HUES64 (cell line): ENCODE measurements around the gene HMGXB3.
"Not testable (repeated sequence)": the region's sequence is repeated elsewhere in the genome, so short reads cannot be mapped to it uniquely, and the experiment has no call there.

Source experiments
- H3K27ac ChIP-seq: 2 replicates; pipeline ENCODE4 v1.7.0; 2013; ENCODE audit warnings: low read depth, low read length, inconsistent platforms
- H3K27me3 ChIP-seq: 2 replicates; pipeline ENCODE4 v1.6.1; 2013; ENCODE audit warnings: mild to moderate bottlenecking, low read length; ENCODE audit not compliant: insufficient read depth
- H3K36me3 ChIP-seq: 2 replicates; pipeline ENCODE4 v1.6.1; 2013; ENCODE audit warnings: mild to moderate bottlenecking, low read length; ENCODE audit not compliant: insufficient read depth
- H3K4me1 ChIP-seq: 2 replicates; pipeline ENCODE4 v1.6.1; 2013; ENCODE audit warnings: mild to moderate bottlenecking, low read length, moderate library complexity; ENCODE audit not compliant: insufficient read depth
- H3K4me3 ChIP-seq: 2 replicates; pipeline ENCODE4 v1.5.1; 2013; ENCODE audit warnings: mild to moderate bottlenecking, low read length, moderate library complexity
- H3K9ac ChIP-seq: 2 replicates; pipeline ENCODE4 v1.6.1; 2013; ENCODE audit warnings: mild to moderate bottlenecking, low read depth, low read length
- H3K9me3 ChIP-seq: 2 replicates; pipeline ENCODE4 v1.6.1; 2013; ENCODE audit warnings: low read depth, low read length; ENCODE audit not compliant: insufficient read depth
- WGBS: fragments of 150-250, 120-280 bp; methylation state at CpG from one replicate; pipeline ENCODE4 v1.1.7; 2013; ENCODE audit warnings: missing lambda C conversion rate; 5-methylcytosine and 5-hydroxymethylcytosine counted together

Gene HMGXB3

DNA sequence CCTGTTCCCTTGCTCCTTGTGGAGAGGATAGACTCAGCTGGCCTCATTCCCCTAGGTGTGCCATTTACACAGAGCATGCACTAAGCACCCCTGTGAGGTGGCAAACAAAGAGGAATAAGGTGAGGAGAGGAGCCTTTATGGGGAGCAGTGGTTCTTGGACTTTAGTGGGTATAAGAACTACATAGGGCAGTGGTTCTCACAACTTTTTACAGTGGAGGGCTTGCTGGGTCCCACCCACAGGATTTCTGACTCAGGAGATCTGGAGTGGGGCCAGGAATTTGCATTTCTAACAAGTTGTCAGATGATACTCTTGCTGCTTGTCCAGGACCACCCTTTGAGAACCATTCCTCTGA is 43.8 kb downstream of the HMGXB3 start:
- Histone ChIP-seq H3K4me1 (no peaks in the 10 kb centered on the region), H3K36me3 (peaks cover 96% of the 10 kb centered on the region), H3K27ac (no peak overlapping the region), H3K9ac (no peak overlapping the region), H3K27me3 (no peaks in the 10 kb centered on the region), H3K4me3 (no peak overlapping the region), H3K9me3 (no peaks in the 10 kb centered on the region)

- Histone ChIP-seq H3K4me3 (no peak overlapping the region), H3K9me3 (no peaks in the 10 kb centered on the region), H3K9ac (no peak overlapping the region), H3K4me1 (no peaks in the 10 kb centered on the region), H3K36me3 (peaks cover 96% of the 10 kb centered on the region), H3K27me3 (no peaks in the 10 kb centered on the region), H3K27ac (no peak overlapping the region)
- 89% methylated on average over 7 of the region's 7 CpGs for WGBS
Observed at GRCh38 chr5:150044712-150045111, 44.2 kb downstream of the HMGXB3 start.

DNA sequence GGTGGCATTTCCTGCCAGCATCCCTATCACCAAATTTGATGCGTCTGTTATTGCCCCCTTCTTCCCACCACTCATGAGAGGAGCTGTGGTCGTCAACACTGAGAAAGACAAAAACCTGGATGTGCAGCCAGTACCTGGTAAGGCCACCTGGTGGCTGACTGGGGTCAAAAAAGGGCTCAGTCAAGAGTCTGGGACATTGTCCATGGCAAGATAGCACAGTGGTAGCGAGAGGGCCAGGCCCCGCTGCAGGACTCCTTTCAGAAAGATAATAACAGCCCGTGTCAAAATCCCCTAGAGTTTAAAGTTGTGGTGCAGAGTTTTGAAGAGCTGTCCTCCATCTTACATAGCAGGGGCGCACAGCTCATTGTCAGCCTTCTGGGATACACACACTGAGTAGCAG is 45.0 kb downstream of the HMGXB3 start:
- Histone ChIP-seq H3K27me3 (no peaks in the 10 kb centered on the region), H3K4me3 (no peak overlapping the region), H3K4me1 (no peaks in the 10 kb centered on the region), H3K9me3 (no peaks in the 10 kb centered on the region), H3K36me3 (peaks cover 96% of the 10 kb centered on the region), H3K27ac (no peak overlapping the region), H3K9ac (no peak overlapping the region)
- 89% methylated on average over 6 of the region's 6 CpGs for WGBS

DNA sequence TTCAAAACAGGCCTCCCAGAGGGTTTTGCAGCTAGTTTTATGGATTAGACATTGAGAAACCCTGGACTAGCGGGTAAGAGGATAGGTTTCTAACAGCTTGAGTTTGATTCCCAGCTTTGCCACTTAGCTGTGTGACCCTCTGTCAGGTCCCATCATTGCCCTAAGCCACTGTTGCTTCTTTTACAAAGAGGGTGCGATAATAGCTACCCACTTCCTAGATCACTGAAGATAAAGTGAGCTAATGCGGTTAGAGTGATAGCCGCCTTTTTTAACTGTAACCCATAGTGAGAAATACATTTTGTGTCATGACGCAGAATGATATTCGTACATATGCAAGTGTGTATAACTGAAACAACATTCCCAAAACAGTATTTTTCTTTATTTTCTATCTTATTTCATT is 45.5 kb downstream of the HMGXB3 start:
- 98% methylated on average over 6 of the region's 6 CpGs for WGBS
- Histone ChIP-seq H3K9me3 (no peaks in the 10 kb centered on the region), H3K27me3 (no peaks in the 10 kb centered on the region), H3K4me1 (no peaks in the 10 kb centered on the region), H3K9ac (no peak overlapping the region), H3K27ac (no peak overlapping the region), H3K36me3 (peaks cover 96% of the 10 kb centered on the region), H3K4me3 (no peak overlapping the region)

DNA sequence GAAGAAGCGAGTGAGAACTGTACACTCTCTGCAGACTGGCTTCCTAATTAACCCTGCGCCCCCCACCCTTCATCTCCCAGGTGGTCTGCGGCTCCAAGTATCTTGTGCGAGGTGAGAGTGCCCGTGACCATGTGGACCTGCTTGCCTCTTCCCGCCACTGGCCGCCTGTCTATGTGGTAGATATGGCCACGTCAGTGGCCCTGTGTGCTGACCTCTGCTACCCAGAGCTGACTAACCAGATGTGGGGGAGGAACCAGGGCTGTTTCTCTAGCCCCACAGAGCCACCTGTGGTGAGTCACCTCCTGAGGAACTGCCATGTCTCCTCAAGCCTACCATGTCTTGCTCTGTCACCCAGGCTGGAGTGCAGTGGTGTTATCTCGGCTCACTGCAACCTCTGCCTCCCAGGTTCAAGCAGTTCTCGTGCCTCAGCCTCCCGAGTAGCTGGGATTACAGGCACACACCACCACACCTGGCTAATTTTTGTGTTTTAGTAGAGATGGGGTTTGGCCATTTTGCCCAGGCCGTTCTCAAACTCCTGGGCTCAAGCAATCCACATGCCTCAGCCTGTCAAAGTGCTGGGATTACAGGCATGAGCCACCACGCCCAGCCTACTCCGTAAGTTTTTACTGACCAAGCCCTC is 49.8 kb downstream of the HMGXB3 start:
- WGBS, result 95% methylated on average over 14 of the region's 14 CpGs
- not testable (repeated sequence) for H3K27me3 ChIP-seq, H3K9me3 ChIP-seq, H3K9ac ChIP-seq, H3K4me1 ChIP-seq, H3K27ac ChIP-seq, H3K4me3 ChIP-seq
- H3K36me3 ChIP-seq, result peaks cover 93% of the 10 kb centered on the region

- Histone ChIP-seq H3K36me3 (peaks cover 84% of the 10 kb centered on the region), H3K27ac (no peak overlapping the region), H3K4me3 (no peak overlapping the region), H3K9me3 (no peaks in the 10 kb centered on the region), H3K27me3 (no peaks in the 10 kb centered on the region), H3K9ac (no peak overlapping the region), H3K4me1 (no peaks in the 10 kb centered on the region)
- WGBS, result 92% methylated on average over 18 of the region's 18 CpGs
Observed at GRCh38 chr5:150051657-150052195, 51.2 kb downstream of the HMGXB3 start.

- WGBS, result 86% methylated on average over 5 of the region's 6 CpGs
- Histone ChIP-seq H3K36me3 (peaks cover 77% of the 10 kb centered on the region), H3K9ac (no peak overlapping the region), H3K4me1 (peaks cover under 1% of the 10 kb centered on the region; the same call in 1 of the 2 replicates), H3K27me3 (no peaks in the 10 kb centered on the region), H3K4me3 (no peak overlapping the region), H3K27ac (no peak overlapping the region), H3K9me3 (no peaks in the 10 kb centered on the region)
Observed at GRCh38 chr5:150052226-150052955, 51.9 kb downstream of the HMGXB3 start.

GRCh38 chr5:150052956-150053712 is 52.6 kb downstream of the HMGXB3 start:
- peaks cover 70% of the 10 kb centered on the region for H3K36me3 ChIP-seq
- H3K27ac ChIP-seq, result no peak overlapping the region

DNA sequence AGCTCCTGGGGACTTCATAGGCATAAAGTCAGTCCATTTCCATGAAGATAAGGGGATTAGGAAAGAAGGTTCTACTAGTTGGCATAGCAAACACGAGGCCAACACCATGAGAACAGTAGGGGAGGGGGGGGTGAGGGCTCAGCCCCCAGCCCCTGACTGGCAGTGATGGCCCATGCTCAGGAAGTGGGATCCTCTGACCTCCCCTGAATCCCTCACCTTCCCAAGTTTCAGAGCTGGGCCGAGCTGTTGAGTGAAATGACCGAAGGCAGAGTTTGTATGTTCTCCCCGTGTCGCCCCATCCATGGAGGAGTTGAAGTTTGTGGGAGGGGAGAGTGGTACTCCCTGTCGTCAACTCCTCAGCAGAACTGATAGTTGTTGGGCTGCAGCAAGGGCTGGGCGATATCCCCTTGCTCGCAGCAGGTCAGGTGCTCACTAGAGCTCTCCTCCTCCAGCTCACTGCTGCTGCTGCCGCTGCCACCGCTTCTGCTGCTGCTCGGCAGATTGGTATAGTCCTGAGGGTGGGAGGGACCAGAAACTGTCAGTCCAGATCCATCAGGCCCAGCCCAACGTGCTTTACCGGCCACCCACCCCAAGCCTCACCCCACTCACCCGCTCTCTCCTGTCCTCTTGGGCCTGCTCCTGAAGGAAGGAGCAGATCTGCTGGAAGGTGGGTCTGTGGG is 53.3 kb downstream of the HMGXB3 start:
- H3K27me3 ChIP-seq, result no peaks in the 10 kb centered on the region
- peaks cover 12% of the 10 kb centered on the region for H3K4me1 ChIP-seq
- no peak overlapping the region for H3K27ac ChIP-seq
- 92% methylated on average over 14 of the region's 14 CpGs for WGBS
- H3K9ac ChIP-seq, result no peak overlapping the region
- H3K36me3 ChIP-seq, result peaks cover 63% of the 10 kb centered on the region
- no peaks in the 10 kb centered on the region for H3K9me3 ChIP-seq
- no peak overlapping the region for H3K4me3 ChIP-seq

More at GRCh38 chr5:150052956-150053712, 52.6 kb downstream of the HMGXB3 start:
- WGBS, result 94% methylated on average over 9 of the region's 9 CpGs
- Histone ChIP-seq H3K9me3 (no peaks in the 10 kb centered on the region), H3K4me3 (no peak overlapping the region), H3K27me3 (no peaks in the 10 kb centered on the region), H3K4me1 (peaks cover 7% of the 10 kb centered on the region), H3K9ac (no peak overlapping the region)

DNA sequence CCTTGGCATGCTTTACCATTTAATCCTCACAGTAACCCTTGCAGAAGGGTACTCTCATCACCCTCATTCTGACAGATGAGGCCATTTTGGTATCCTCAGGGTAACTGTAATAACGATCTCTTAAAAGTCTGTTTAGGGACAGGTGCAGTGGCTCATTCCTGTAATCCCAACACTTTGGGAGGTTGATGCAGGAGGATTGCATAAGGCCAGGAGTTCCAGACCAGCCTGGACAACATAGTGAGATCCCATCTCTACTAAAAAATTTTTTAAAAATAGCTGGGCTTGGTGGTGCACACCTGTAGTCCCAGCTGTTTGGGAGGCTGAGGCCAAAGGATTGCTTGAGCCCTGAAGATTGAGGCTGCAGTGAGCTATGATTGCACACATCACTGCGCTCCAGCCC is 54.0 kb downstream of the HMGXB3 start:
- Histone ChIP-seq H3K4me1 (peaks cover 12% of the 10 kb centered on the region), H3K9me3 (no peaks in the 10 kb centered on the region), H3K27ac (no peak overlapping the region), H3K36me3 (peaks cover 55% of the 10 kb centered on the region), H3K9ac (no peak overlapping the region), H3K4me3 (no peak overlapping the region), H3K27me3 (no peaks in the 10 kb centered on the region)
- 100% methylated on average over 2 of the region's 2 CpGs for WGBS
